Lower leg skin (tissue), 3 donors: ENCODE results near the gene C1QTNF9B.

Source experiments
- CTCF ChIP-seq, 3 donors: fragments of 450-650 bp; IDR thresholded peaks; one replicate each; pipeline ENCODE4 v1.5.1; 2016; ENCODE audit warnings: antibody characterized with exemption in 3 of 3, mild to moderate bottlenecking in 3 of 3, moderate library complexity in 2 of 3
- POLR2A ChIP-seq, 2 donors: fragments of 450-650 bp; IDR thresholded peaks; one replicate each; pipeline ENCODE4 v1.6.1; 2016 to 2017; ENCODE audit warnings: antibody characterized with exemption in 2 of 2, mild to moderate bottlenecking in 1 of 2, moderate library complexity in 1 of 2

GRCh38 chr13:23918208-23918607, 20.9 kb upstream of the C1QTNF9B start:
- TF ChIP-seq CTCF (IDR thresholded peaks at IDR 0.05), result no peak
- no peak for TF ChIP-seq POLR2A (IDR thresholded peaks at IDR 0.05)
